ENCODE data around the gene DNAJC17. TPM values are rescaled to one million over a fixed set of nuclear protein-coding genes. Genes with fewer than 3 reads are reported as not detected.

Gene DNAJC17
- total and polyA plus RNA-seq, 2 donors: 45.0 to 62.9 TPM

DNA sequence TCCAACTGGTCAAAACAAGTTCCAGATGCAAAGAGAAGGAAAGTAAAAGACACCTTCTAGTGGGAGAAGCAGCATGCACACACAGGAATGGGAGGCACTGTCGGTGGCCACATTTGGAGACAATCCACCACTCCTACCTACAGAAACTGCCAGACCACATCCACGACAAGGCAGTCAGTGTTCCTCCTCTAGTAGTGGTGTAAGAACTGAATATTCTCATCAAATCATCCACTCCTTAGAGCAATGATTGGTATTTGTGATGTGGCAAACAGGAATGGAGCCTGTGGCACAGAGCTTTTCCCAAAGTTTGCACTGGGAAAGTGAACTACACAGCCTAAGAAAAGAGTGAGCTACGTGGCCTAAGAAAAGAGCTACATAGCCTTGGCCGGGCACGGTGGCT lies 31.5 kb upstream of the DNAJC17 start:
- WGBS: 94% methylated on average over 5 of the region's 5 CpGs
- Histone ChIP-seq H3K9me3 (ENCODE audit: control insufficient read depth in 2 of 2, insufficient read depth in 1 of 2, low read length in 1 of 2) (no peaks in the 10 kb centered on the region), H3K27me3 (ENCODE audit: control insufficient read depth in 2 of 2, insufficient read depth in 1 of 2, low read length in 1 of 2) (peaks cover 10 to 21% of the 10 kb centered on the region in 2 donors), H3K4me1 (ENCODE audit: control insufficient read depth in 2 of 2, insufficient read depth in 2 of 2, low read length in 2 of 2) (peaks cover 0 to 3% of the 10 kb centered on the region in 2 donors), H3K27ac (ENCODE audit: low read depth in 1 of 2, low read length in 1 of 2) (no peak overlapping the region), H3K4me3 (ENCODE audit: low read length in 2 of 2) (no peak overlapping the region), H3K36me3 (ENCODE audit: control insufficient read depth in 2 of 2, insufficient read depth in 2 of 2, low read length in 1 of 2) (no peaks in the 10 kb centered on the region)
- no peak for DNase-seq (ENCODE audit: low read depth in 6 of 9, low spot score in 9 of 9)

- H3K27me3 ChIP-seq (ENCODE audit: control insufficient read depth in 2 of 2, insufficient read depth in 1 of 2, low read length in 1 of 2): no peaks in the 10 kb centered on the region
- no peaks in the 10 kb centered on the region for H3K36me3 ChIP-seq (ENCODE audit: control insufficient read depth in 2 of 2, insufficient read depth in 2 of 2, low read length in 1 of 2)
- no peaks in the 10 kb centered on the region for H3K4me1 ChIP-seq (ENCODE audit: control insufficient read depth in 2 of 2, insufficient read depth in 2 of 2, low read length in 2 of 2)
- no peak for DNase-seq (ENCODE audit: low read depth in 6 of 9, low spot score in 9 of 9)
- WGBS: 100% methylated on average over 1 of the region's 1 CpG
- H3K9me3 ChIP-seq (ENCODE audit: control insufficient read depth in 2 of 2, insufficient read depth in 1 of 2, low read length in 1 of 2): no peaks in the 10 kb centered on the region
- no peak overlapping the region for H3K4me3 ChIP-seq (ENCODE audit: low read length in 2 of 2)
- no peak overlapping the region for H3K27ac ChIP-seq (ENCODE audit: low read depth in 1 of 2, low read length in 1 of 2)
Measured at GRCh38 chr15:40836020-40836419, 28.7 kb upstream of the DNAJC17 start.

DNA sequence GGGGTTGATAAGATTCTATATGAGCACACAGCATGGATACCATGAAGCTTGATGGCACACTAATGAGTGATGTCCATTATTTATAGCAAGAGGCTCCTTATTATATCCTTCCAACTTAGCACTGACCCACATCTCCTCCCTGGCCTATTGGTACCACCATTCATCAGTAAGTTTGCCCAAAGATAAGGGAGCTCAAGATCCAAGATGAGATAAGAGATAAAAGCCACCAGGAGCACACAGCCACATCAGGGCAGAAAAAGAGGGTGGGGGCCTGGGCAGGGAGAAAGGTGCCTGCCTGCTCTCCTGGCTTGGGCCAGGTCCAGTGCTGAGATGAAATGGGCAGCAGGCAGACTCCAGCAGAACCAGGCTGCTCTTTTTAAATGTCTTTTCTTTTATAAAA lies 25.6 kb upstream of the DNAJC17 start:
- Histone ChIP-seq H3K4me1 (ENCODE audit: control insufficient read depth in 2 of 2, insufficient read depth in 2 of 2, low read length in 2 of 2) (no peaks in the 10 kb centered on the region), H3K36me3 (ENCODE audit: control insufficient read depth in 2 of 2, insufficient read depth in 2 of 2, low read length in 1 of 2) (no peaks in the 10 kb centered on the region), H3K27ac (ENCODE audit: low read depth in 1 of 2, low read length in 1 of 2) (no peak overlapping the region), H3K4me3 (ENCODE audit: low read length in 2 of 2) (no peak overlapping the region), H3K27me3 (ENCODE audit: control insufficient read depth in 2 of 2, insufficient read depth in 1 of 2, low read length in 1 of 2) (no peaks in the 10 kb centered on the region), H3K9me3 (ENCODE audit: control insufficient read depth in 2 of 2, insufficient read depth in 1 of 2, low read length in 1 of 2) (no peaks in the 10 kb centered on the region)
- DNase-seq (ENCODE audit: low read depth in 6 of 9, low spot score in 9 of 9): no peak

DNA sequence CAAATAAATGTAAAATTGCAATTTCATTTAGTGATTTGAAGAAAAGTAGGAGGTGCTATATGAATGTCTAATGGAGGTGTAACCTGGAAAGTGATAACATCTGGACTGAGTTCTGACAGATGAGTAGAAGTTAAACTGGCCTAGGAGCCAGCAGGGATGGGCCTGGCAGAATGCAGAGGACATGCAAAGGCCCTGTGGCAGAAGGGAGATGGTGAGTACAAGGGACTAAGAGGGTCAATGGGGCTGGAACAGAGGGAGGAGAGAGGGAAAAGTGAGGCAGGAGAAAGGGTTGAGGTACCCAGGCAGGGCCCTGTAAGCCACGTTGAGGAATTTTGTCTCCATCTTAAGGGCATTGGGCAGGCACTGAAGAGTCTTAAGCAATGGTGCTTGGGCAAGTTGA lies 24.6 kb upstream of the DNAJC17 start:
- Histone ChIP-seq H3K9me3 (ENCODE audit: control insufficient read depth in 2 of 2, insufficient read depth in 1 of 2, low read length in 1 of 2) (no peaks in the 10 kb centered on the region), H3K36me3 (ENCODE audit: control insufficient read depth in 2 of 2, insufficient read depth in 2 of 2, low read length in 1 of 2) (no peaks in the 10 kb centered on the region), H3K4me3 (ENCODE audit: low read length in 2 of 2) (no peak overlapping the region), H3K27ac (ENCODE audit: low read depth in 1 of 2, low read length in 1 of 2) (no peak overlapping the region), H3K27me3 (ENCODE audit: control insufficient read depth in 2 of 2, insufficient read depth in 1 of 2, low read length in 1 of 2) (no peaks in the 10 kb centered on the region), H3K4me1 (ENCODE audit: control insufficient read depth in 2 of 2, insufficient read depth in 2 of 2, low read length in 2 of 2) (no peaks in the 10 kb centered on the region)
- 91% methylated on average over 1 of the region's 1 CpG for WGBS
- no peak for DNase-seq (ENCODE audit: low read depth in 6 of 9, low spot score in 9 of 9)

DNA sequence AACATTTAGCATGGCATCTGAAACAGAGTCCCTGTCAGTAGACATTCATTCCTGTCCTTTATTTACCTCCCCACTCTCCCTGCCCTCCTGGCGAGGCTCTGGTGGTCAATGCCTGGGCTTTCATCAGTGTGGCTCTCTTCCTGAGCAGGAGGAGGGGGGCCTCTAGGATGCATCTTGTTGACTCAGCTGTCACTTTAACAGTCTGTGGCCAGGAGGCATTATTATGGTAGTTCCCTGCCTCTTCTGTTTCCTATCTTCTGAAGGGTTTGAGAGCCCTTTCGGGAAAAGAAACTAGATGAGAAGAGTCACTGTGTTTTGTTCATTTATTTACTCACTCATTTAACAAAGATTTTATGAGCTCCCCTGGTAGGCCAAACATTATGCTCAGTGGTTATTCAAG lies 23.6 kb upstream of the DNAJC17 start:
- no peaks in the 10 kb centered on the region for H3K9me3 ChIP-seq (ENCODE audit: control insufficient read depth in 2 of 2, insufficient read depth in 1 of 2, low read length in 1 of 2)
- H3K36me3 ChIP-seq (ENCODE audit: control insufficient read depth in 2 of 2, insufficient read depth in 2 of 2, low read length in 1 of 2): no peaks in the 10 kb centered on the region
- no peaks in the 10 kb centered on the region for H3K27me3 ChIP-seq (ENCODE audit: control insufficient read depth in 2 of 2, insufficient read depth in 1 of 2, low read length in 1 of 2)
- H3K4me3 ChIP-seq (ENCODE audit: low read length in 2 of 2): no peak overlapping the region
- no peak overlapping the region for H3K27ac ChIP-seq (ENCODE audit: low read depth in 1 of 2, low read length in 1 of 2)
- H3K4me1 ChIP-seq (ENCODE audit: control insufficient read depth in 2 of 2, insufficient read depth in 2 of 2, low read length in 2 of 2): no peaks in the 10 kb centered on the region
- no peak for DNase-seq (ENCODE audit: low read depth in 6 of 9, low spot score in 9 of 9)
- WGBS: 91% methylated on average over 2 of the region's 2 CpGs

DNA sequence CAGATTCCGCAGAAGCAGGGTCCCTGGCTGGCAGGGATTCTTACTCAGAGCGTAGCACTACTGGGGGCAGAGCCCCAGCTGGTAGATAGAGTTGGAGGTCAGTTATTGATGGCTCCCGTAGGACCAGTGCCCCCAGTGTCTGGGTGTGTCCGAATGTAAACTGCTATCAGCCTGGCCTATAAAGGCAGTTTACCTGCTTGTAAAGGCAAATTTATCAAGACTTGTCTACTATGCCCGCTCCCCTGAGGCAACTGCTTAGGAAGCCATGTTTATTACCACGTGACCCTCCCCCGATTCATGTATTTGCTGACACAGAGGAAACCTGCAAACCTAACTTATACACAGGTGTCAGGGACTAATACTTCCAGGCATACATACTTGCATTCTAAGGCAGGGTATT lies 21.8 kb upstream of the DNAJC17 start:
- Histone ChIP-seq H3K4me1 (ENCODE audit: control insufficient read depth in 2 of 2, insufficient read depth in 2 of 2, low read length in 2 of 2) (no peaks in the 10 kb centered on the region), H3K27me3 (ENCODE audit: control insufficient read depth in 2 of 2, insufficient read depth in 1 of 2, low read length in 1 of 2) (no peaks in the 10 kb centered on the region), H3K4me3 (ENCODE audit: low read length in 2 of 2) (no peak overlapping the region), H3K36me3 (ENCODE audit: control insufficient read depth in 2 of 2, insufficient read depth in 2 of 2, low read length in 1 of 2) (no peaks in the 10 kb centered on the region), H3K27ac (ENCODE audit: low read depth in 1 of 2, low read length in 1 of 2) (no peak overlapping the region), H3K9me3 (ENCODE audit: control insufficient read depth in 2 of 2, insufficient read depth in 1 of 2, low read length in 1 of 2) (no peaks in the 10 kb centered on the region)
- WGBS: 97% methylated on average over 7 of the region's 7 CpGs
- DNase-seq (ENCODE audit: low read depth in 6 of 9, low spot score in 9 of 9): no peak

DNA sequence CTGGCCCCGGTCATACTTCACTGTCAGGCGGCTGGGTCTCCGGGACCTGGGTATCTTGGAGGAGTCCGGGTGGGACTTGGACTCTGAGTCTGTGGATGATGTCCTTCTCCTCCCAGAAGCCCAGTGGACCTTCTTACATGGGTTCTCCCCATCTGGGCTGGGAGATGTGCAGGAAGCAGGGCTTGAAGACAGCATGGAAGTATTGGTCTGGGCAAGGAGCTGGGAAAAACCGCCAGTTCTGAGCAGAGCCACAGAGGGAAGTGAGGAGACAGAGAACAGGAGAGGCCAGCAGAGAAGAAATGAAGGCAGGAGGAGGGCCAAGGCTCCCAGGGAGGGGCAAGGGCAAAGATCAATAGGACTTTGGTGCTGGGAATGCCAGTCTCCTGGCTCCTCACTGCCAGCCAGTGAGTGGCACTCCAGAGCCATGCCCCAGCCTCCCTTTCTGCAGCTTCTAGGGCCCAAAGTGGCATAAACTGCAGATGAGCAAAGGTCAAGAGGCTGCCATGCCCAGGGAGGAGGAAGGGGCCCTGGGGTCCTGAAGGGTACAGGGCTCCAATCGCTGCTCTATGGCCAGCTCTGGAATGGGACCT lies 21.3 kb upstream of the DNAJC17 start, which contains the start of gene PPP1R14D:
TSS of gene PPP1R14D (minus strand) at position 262 of the 590 bp plus-strand sequence. CDS start at position 195, 67 bp downstream.
- Histone ChIP-seq H3K9me3 (ENCODE audit: control insufficient read depth in 2 of 2, insufficient read depth in 1 of 2, low read length in 1 of 2) (no peaks in the 10 kb centered on the region), H3K4me3 (ENCODE audit: low read length in 2 of 2) (no peak within 1 kb of the TSS), H3K27me3 (ENCODE audit: control insufficient read depth in 2 of 2, insufficient read depth in 1 of 2, low read length in 1 of 2) (no peaks in the 10 kb centered on the region), H3K36me3 (ENCODE audit: control insufficient read depth in 2 of 2, insufficient read depth in 2 of 2, low read length in 1 of 2) (no peaks in the 10 kb centered on the region), H3K4me1 (ENCODE audit: control insufficient read depth in 2 of 2, insufficient read depth in 2 of 2, low read length in 2 of 2) (no peaks in the 10 kb centered on the region), H3K27ac (ENCODE audit: low read depth in 1 of 2, low read length in 1 of 2) (no peak within 1 kb of the TSS)
- DNase-seq (ENCODE audit: low read depth in 6 of 9, low spot score in 9 of 9): no peak
- 98% methylated on average over 6 of the region's 6 CpGs for WGBS

- Histone ChIP-seq H3K4me1 (ENCODE audit: control insufficient read depth in 2 of 2, insufficient read depth in 2 of 2, low read length in 2 of 2) (no peaks in the 10 kb centered on the region), H3K27me3 (ENCODE audit: control insufficient read depth in 2 of 2, insufficient read depth in 1 of 2, low read length in 1 of 2) (no peaks in the 10 kb centered on the region), H3K27ac (ENCODE audit: low read depth in 1 of 2, low read length in 1 of 2) (no peak overlapping the region), H3K9me3 (ENCODE audit: control insufficient read depth in 2 of 2, insufficient read depth in 1 of 2, low read length in 1 of 2) (no peaks in the 10 kb centered on the region), H3K4me3 (ENCODE audit: low read length in 2 of 2) (no peak overlapping the region), H3K36me3 (ENCODE audit: control insufficient read depth in 2 of 2, insufficient read depth in 2 of 2, low read length in 1 of 2) (no peaks in the 10 kb centered on the region)
- DNase-seq (ENCODE audit: low read depth in 6 of 9, low spot score in 9 of 9): no peak
- 95% methylated on average over 4 of the region's 4 CpGs for WGBS
Measured at GRCh38 chr15:40826423-40827075, 19.3 kb upstream of the DNAJC17 start.

DNA sequence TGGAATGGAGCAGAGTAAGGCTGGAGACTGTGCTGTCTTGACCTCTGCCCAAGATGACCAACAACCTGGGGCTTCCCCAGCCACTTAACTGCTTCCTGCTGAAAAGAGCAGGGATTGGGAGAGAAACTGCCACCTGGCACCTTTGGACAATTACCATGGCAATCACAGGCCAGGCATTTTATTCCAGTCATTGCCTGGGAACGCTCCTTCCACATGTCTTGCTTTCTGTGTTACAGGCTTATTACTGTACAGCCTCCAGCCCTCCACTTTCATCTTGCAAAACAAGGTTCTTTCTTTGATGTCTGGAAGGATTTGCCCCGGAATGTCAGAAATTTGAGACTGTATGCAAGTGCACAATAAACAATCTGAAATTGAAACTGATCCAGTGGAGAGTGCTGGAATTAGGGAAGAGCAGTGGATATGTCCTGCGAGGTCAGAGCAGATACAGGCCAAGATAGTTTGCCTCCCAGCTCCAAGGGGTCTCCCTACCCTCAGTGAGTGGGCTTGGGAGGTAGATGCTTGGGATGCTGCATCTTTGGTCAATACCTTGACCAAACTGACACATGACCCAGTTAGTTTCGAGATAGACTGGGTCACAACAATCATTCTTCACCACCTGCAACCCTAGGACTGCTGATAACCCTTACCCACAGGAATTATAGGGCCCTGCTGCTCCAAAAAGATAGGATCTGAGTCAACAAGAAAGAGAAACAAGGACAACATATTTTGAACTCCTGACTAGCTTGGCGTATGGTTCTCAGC lies 18.6 kb upstream of the DNAJC17 start:
- Histone ChIP-seq H3K9me3 (ENCODE audit: control insufficient read depth in 2 of 2, insufficient read depth in 1 of 2, low read length in 1 of 2) (no peaks in the 10 kb centered on the region), H3K27ac (ENCODE audit: low read depth in 1 of 2, low read length in 1 of 2) (no peak overlapping the region), H3K27me3 (ENCODE audit: control insufficient read depth in 2 of 2, insufficient read depth in 1 of 2, low read length in 1 of 2) (no peaks in the 10 kb centered on the region), H3K4me1 (ENCODE audit: control insufficient read depth in 2 of 2, insufficient read depth in 2 of 2, low read length in 2 of 2) (no peaks in the 10 kb centered on the region), H3K36me3 (ENCODE audit: control insufficient read depth in 2 of 2, insufficient read depth in 2 of 2, low read length in 1 of 2) (no peaks in the 10 kb centered on the region), H3K4me3 (ENCODE audit: low read length in 2 of 2) (no peak overlapping the region)
- no peak for DNase-seq (ENCODE audit: low read depth in 6 of 9, low spot score in 9 of 9)
- 89% methylated on average over 5 of the region's 5 CpGs for WGBS

Data from thymus (tissue), 11 donors.